Astrocyte of the hippocampus (primary cell): ENCODE results near the gene IL13.
"Not testable (repeated sequence)": the region's sequence is repeated elsewhere in the genome, so short reads cannot be mapped to it uniquely, and the experiment has no call there.

ENCODE experiments used
- DNase-seq: peaks from one replicate; pipeline ENCODE4 v3.0.0; 2011; ENCODE audit warnings: low read depth, low spot score

IL13 gene

GRCh38 chr5:132657676-132658380 lies at the start of gene IL13:
Gene IL13 (plus strand): TSS chr5:132658173. CDS start chr5:132658187, 14 bp downstream.
- DNase-seq, result no peak

GRCh38 chr5:132611965-132612364 lies 46.0 kb upstream of the IL13 start:
- DNase-seq, result no peak

GRCh38 chr5:132612846-132613245 lies 45.1 kb upstream of the IL13 start:
- DNase-seq, result no peak

- DNase-seq, result no peak
Observed at GRCh38 chr5:132621699-132622098, 36.3 kb upstream of the IL13 start.

GRCh38 chr5:132622608-132623007 lies 35.4 kb upstream of the IL13 start:
- no peak for DNase-seq

- DNase-seq, result no peak
Observed at GRCh38 chr5:132627470-132627869, 30.5 kb upstream of the IL13 start.

- no peak for DNase-seq
Observed at GRCh38 chr5:132628814-132629213, 29.2 kb upstream of the IL13 start.

- DNase-seq, result no peak
Observed at GRCh38 chr5:132629230-132629944, 28.6 kb upstream of the IL13 start.

GRCh38 chr5:132633587-132633986 lies 24.4 kb upstream of the IL13 start:
- DNase-seq, result not testable (repeated sequence)

GRCh38 chr5:132635873-132636272 lies 22.1 kb upstream of the IL13 start:
- DNase-seq, result no peak

- no peak for DNase-seq
Observed at GRCh38 chr5:132637241-132637640, 20.7 kb upstream of the IL13 start.

- DNase-seq, result no peak
Observed at GRCh38 chr5:132639706-132640130, 18.3 kb upstream of the IL13 start.

- no peak for DNase-seq
Observed at GRCh38 chr5:132640613-132641012, 17.4 kb upstream of the IL13 start.

- DNase-seq, result no peak
Observed at GRCh38 chr5:132641241-132641723, 16.7 kb upstream of the IL13 start.

- DNase-seq, result no peak
Observed at GRCh38 chr5:132641841-132642240, 16.1 kb upstream of the IL13 start.

- no peak for DNase-seq
Observed at GRCh38 chr5:132644177-132644576, 13.8 kb upstream of the IL13 start.

- no peak for DNase-seq
Observed at GRCh38 chr5:132646583-132647266, 11.2 kb upstream of the IL13 start.

- no peak for DNase-seq
Observed at GRCh38 chr5:132647473-132647872, 10.5 kb upstream of the IL13 start.

GRCh38 chr5:132648355-132648754 lies 9.6 kb upstream of the IL13 start:
- no peak for DNase-seq

- DNase-seq, result no peak
Observed at GRCh38 chr5:132651838-132652469, 6.0 kb upstream of the IL13 start.

GRCh38 chr5:132653716-132654115 lies 4.3 kb upstream of the IL13 start:
- no peak for DNase-seq
